Astrocyte (in vitro differentiated cells and primary cell): ENCODE measurements around the gene FAT1. TPM values are rescaled to one million over a fixed set of nuclear protein-coding genes. Genes with fewer than 3 reads are reported as not detected.

Experiments used
- DNase-seq: peaks from one replicate; pipeline ENCODE4 v3.0.0-alpha.2; 2010; ENCODE audit warnings: low read depth
- FAIRE-seq: peaks from 2 replicates; lab custom pipeline; 2011; peaks lifted over from hg19 to GRCh38; lab: Jason Lieb, UNC
- H2AFZ ChIP-seq: 2 replicates; pipeline ENCODE4 v1.6.0; 2012; ENCODE audit warnings: low read depth, low read length, inconsistent platforms
- H3K27ac ChIP-seq: 2 replicates; pipeline ENCODE4 v1.5.1; 2011; ENCODE audit warnings: low read depth, low read length, inconsistent platforms
- H3K27me3 ChIP-seq: 2 replicates; pipeline ENCODE4 v1.6.0; 2011; ENCODE audit warnings: low read length, inconsistent platforms; ENCODE audit not compliant: insufficient read depth
- H3K36me3 ChIP-seq: 2 replicates; pipeline ENCODE4 v1.5.1; 2011; ENCODE audit warnings: low read length, inconsistent platforms; ENCODE audit not compliant: insufficient read depth
- H3K4me1 ChIP-seq: 2 replicates; pipeline ENCODE4 v1.5.1; 2011; ENCODE audit warnings: low read length, inconsistent platforms; ENCODE audit not compliant: insufficient read depth
- H3K4me2 ChIP-seq: 2 replicates; pipeline ENCODE4 v1.6.0; 2012; ENCODE audit warnings: low read length, inconsistent platforms
- H3K4me3 ChIP-seq: 2 replicates; pipeline ENCODE4 v1.5.1; 2011; ENCODE audit warnings: low read depth, mild to moderate bottlenecking, low read length, inconsistent platforms; ENCODE audit not compliant: insufficient read depth
- H3K79me2 ChIP-seq: 2 replicates; pipeline ENCODE4 v1.6.0; 2012; ENCODE audit warnings: mild to moderate bottlenecking, low read length, inconsistent platforms; ENCODE audit not compliant: insufficient read depth
- H3K9ac ChIP-seq: 2 replicates; pipeline ENCODE4 v1.6.0; 2012; ENCODE audit warnings: mild to moderate bottlenecking, low read length, inconsistent platforms
- H3K9me3 ChIP-seq: 2 replicates; pipeline ENCODE4 v1.5.1; 2012; ENCODE audit warnings: low read depth, mild to moderate bottlenecking, low read length, inconsistent platforms; ENCODE audit not compliant: insufficient read depth
- H4K20me1 ChIP-seq: 2 replicates; pipeline ENCODE4 v1.6.0; 2012; ENCODE audit warnings: low read length, inconsistent platforms; ENCODE audit not compliant: insufficient read depth
- H3K27ac Mint-ChIP-seq: one replicate; pipeline ENCODE4 v1.8.0; 2021; ENCODE audit warnings: mild to moderate bottlenecking, mixed read lengths; ENCODE audit not compliant: unreplicated experiment
- H3K27me3 Mint-ChIP-seq: one replicate; pipeline ENCODE4 v1.8.0; 2021; ENCODE audit warnings: low read depth, mixed read lengths; ENCODE audit not compliant: unreplicated experiment
- H3K36me3 Mint-ChIP-seq: one replicate; pipeline ENCODE4 v1.8.0; 2021; ENCODE audit warnings: low read depth, mixed read lengths; ENCODE audit not compliant: unreplicated experiment
- H3K4me1 Mint-ChIP-seq: one replicate; pipeline ENCODE4 v1.8.0; 2021; ENCODE audit warnings: low read depth, mixed read lengths; ENCODE audit not compliant: unreplicated experiment
- H3K4me3 Mint-ChIP-seq: one replicate; pipeline ENCODE4 v1.8.0; 2021; ENCODE audit warnings: mild to moderate bottlenecking, moderate library complexity, mixed read lengths; ENCODE audit not compliant: unreplicated experiment
- H3K9me3 Mint-ChIP-seq: one replicate; pipeline ENCODE4 v1.8.0; 2021; ENCODE audit warnings: mild to moderate bottlenecking, mixed read lengths; ENCODE audit not compliant: unreplicated experiment
- CTCF ChIP-seq: IDR thresholded peaks from 2 replicates; pipeline ENCODE4 v1.5.1; 2011; ENCODE audit warnings: low read depth, mild to moderate bottlenecking, inconsistent platforms, low read length, moderate library complexity; ENCODE audit not compliant: insufficient read depth
- EZH2 ChIP-seq: IDR thresholded peaks from 2 replicates; pipeline ENCODE4 v1.6.1; 2012; ENCODE audit warnings: mild to moderate bottlenecking, low read length, inconsistent platforms; ENCODE audit not compliant: insufficient read depth
- total RNA-seq: library from RNA; stranded (reverse); gene quantifications from 2 replicates; pipeline ENCODE4 v1.2.1, GENCODE V29; 2021

Gene FAT1
- total RNA-seq, 1 donor from 2014 or later = 590 TPM

GRCh38 chr4:186596346-186596745, 127.3 kb downstream of the FAT1 start:
- no peaks in the 10 kb centered on the region for H3K9me3 Mint-ChIP-seq
- H2AFZ ChIP-seq = no peak overlapping the region
- no peak overlapping the region for H3K4me3 Mint-ChIP-seq
- H3K4me3 ChIP-seq = no peak overlapping the region
- peaks cover 76% of the 10 kb centered on the region for H3K36me3 ChIP-seq
- H4K20me1 ChIP-seq = peaks cover 70% of the 10 kb centered on the region
- peaks cover 34% of the 10 kb centered on the region for H3K36me3 Mint-ChIP-seq
- no peak overlapping the region for H3K9ac ChIP-seq
- H3K27ac ChIP-seq = no peak overlapping the region
- H3K4me1 Mint-ChIP-seq = no peaks in the 10 kb centered on the region
- H3K27me3 ChIP-seq = no peaks in the 10 kb centered on the region
- FAIRE-seq (no peak), DNase-seq (no peak)
- H3K79me2 ChIP-seq = peaks cover 24% of the 10 kb centered on the region
- no peak overlapping the region for H3K4me2 ChIP-seq
- TF ChIP-seq CTCF = no peak
- no peak for TF ChIP-seq EZH2
- H3K4me1 ChIP-seq = no peaks in the 10 kb centered on the region
- H3K9me3 ChIP-seq = no peaks in the 10 kb centered on the region
- no peaks in the 10 kb centered on the region for H3K27me3 Mint-ChIP-seq
- peak overlapping the region; percentile 38 for H3K27ac Mint-ChIP-seq

- H3K4me3 Mint-ChIP-seq = no peak overlapping the region
Measured at GRCh38 chr4:186593587-186593973, 130.1 kb downstream of the FAT1 start.

More at GRCh38 chr4:186593587-186593973, 130.1 kb downstream of the FAT1 start:
- FAIRE-seq (no peak), DNase-seq (no peak)
- Histone ChIP-seq H3K9ac (no peak overlapping the region), H3K4me3 (no peak overlapping the region), H3K4me2 (no peak overlapping the region), H4K20me1 (peaks cover 74% of the 10 kb centered on the region), H3K79me2 (peaks cover 21% of the 10 kb centered on the region), H3K9me3 (no peaks in the 10 kb centered on the region), H3K27ac (no peak overlapping the region), H2AFZ (no peak overlapping the region), H3K4me1 (no peaks in the 10 kb centered on the region), H3K36me3 (peaks cover 71% of the 10 kb centered on the region), H3K27me3 (no peaks in the 10 kb centered on the region)
- Mint-ChIP-seq H3K27me3 (no peaks in the 10 kb centered on the region), H3K9me3 (no peaks in the 10 kb centered on the region), H3K27ac (no peak overlapping the region), H3K4me1 (no peaks in the 10 kb centered on the region), H3K36me3 (peaks cover 30% of the 10 kb centered on the region)
- no peak for TF ChIP-seq CTCF
- TF ChIP-seq EZH2 = no peak
